Measurements from ENCODE around the gene FNIP2. TPM values are rescaled to one million over a fixed set of nuclear protein-coding genes. Genes with fewer than 3 reads are reported as not detected.

The FNIP2 gene
- total and polyA plus RNA-seq, 4 donors: 8.8 to 88.7 (median 23.5) TPM

GRCh38 chr4:158845311-158846041 is 76.7 kb downstream of the FNIP2 start:
- H3K27ac ChIP-seq (ENCODE audit: low read depth in 1 of 2, low read length in 2 of 2): no peak overlapping the region
- H3K4me1 ChIP-seq (ENCODE audit: control insufficient read depth in 4 of 4, insufficient read depth in 4 of 4, low read length in 3 of 4): peaks cover 4 to 17% (median 15%) of the 10 kb centered on the region in 4 donors
- no peaks in the 10 kb centered on the region for H3K9me3 ChIP-seq (ENCODE audit: control insufficient read depth in 4 of 4, low read length in 3 of 4)
- DNase-seq (ENCODE audit: low spot score): no peak
- TF ChIP-seq SP1 (IDR thresholded peaks at IDR 0.05) (no peak), RAD21 (IDR thresholded peaks at IDR 0.05) (peak in 1 of 2 donors; percentile 17), EGR1 (IDR thresholded peaks at IDR 0.05; ENCODE audit: low read depth in 2 of 2) (no peak)
- 81% methylated on average over 4 of the region's 4 CpGs for WGBS
- peaks cover 2 to 11% (median 5%) of the 10 kb centered on the region in 4 donors for H3K36me3 ChIP-seq (ENCODE audit: control insufficient read depth in 4 of 4, insufficient read depth in 3 of 4, low read depth in 1 of 4, low read length in 3 of 4)
- no peak overlapping the region for H3K4me3 ChIP-seq (ENCODE audit: low read depth in 1 of 3, low read length in 3 of 3)
- no peaks in the 10 kb centered on the region for H3K27me3 ChIP-seq (ENCODE audit: control insufficient read depth in 4 of 4, insufficient read depth in 4 of 4, low read length in 3 of 4)
- no peak overlapping the region for H3K9ac ChIP-seq (ENCODE audit: low read depth in 1 of 2, low read length in 2 of 2)

DNA sequence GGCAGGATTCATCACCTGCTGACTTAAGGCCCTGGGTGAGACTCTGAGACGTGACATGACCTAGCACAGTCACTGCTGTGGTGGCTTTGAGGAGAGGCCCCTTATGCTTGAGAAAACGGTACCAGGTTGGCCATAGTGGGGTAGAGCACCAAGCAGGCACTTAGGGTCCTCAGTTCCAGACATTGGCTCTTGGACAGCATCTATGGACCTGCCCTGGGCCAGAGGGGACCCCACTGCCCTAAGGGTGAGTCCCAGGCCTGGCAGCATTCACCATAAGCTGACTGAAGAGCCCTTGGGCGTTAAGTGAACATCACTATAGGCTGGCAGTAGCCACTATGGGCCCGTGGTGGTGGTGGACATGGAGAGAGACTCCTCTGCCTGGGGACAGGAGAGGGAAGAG is 78.7 kb downstream of the FNIP2 start:
- Histone ChIP-seq H3K36me3 (ENCODE audit: control insufficient read depth in 4 of 4, insufficient read depth in 3 of 4, low read depth in 1 of 4, low read length in 3 of 4) (peaks cover 3 to 15% (median 4%) of the 10 kb centered on the region in 4 donors), H3K9me3 (ENCODE audit: control insufficient read depth in 4 of 4, low read length in 3 of 4) (no peaks in the 10 kb centered on the region), H3K4me1 (ENCODE audit: control insufficient read depth in 4 of 4, insufficient read depth in 4 of 4, low read length in 3 of 4) (peaks cover 0 to 17% (median 15%) of the 10 kb centered on the region in 4 donors), H3K27ac (ENCODE audit: low read depth in 1 of 2, low read length in 2 of 2) (no peak overlapping the region), H3K9ac (ENCODE audit: low read depth in 1 of 2, low read length in 2 of 2) (no peak overlapping the region), H3K27me3 (ENCODE audit: control insufficient read depth in 4 of 4, insufficient read depth in 4 of 4, low read length in 3 of 4) (no peaks in the 10 kb centered on the region), H3K4me3 (ENCODE audit: low read depth in 1 of 3, low read length in 3 of 3) (no peak overlapping the region)
- no peak for TF ChIP-seq NR2F2 (IDR thresholded peaks at IDR 0.05)
- TF ChIP-seq SP1 (IDR thresholded peaks at IDR 0.05): no peak
- TF ChIP-seq RAD21 (IDR thresholded peaks at IDR 0.05): no peak
- TF ChIP-seq RXRA (IDR thresholded peaks at IDR 0.05): no peak
- TF ChIP-seq HNF4G (IDR thresholded peaks at IDR 0.05): no peak
- TF ChIP-seq, protein P1, sequence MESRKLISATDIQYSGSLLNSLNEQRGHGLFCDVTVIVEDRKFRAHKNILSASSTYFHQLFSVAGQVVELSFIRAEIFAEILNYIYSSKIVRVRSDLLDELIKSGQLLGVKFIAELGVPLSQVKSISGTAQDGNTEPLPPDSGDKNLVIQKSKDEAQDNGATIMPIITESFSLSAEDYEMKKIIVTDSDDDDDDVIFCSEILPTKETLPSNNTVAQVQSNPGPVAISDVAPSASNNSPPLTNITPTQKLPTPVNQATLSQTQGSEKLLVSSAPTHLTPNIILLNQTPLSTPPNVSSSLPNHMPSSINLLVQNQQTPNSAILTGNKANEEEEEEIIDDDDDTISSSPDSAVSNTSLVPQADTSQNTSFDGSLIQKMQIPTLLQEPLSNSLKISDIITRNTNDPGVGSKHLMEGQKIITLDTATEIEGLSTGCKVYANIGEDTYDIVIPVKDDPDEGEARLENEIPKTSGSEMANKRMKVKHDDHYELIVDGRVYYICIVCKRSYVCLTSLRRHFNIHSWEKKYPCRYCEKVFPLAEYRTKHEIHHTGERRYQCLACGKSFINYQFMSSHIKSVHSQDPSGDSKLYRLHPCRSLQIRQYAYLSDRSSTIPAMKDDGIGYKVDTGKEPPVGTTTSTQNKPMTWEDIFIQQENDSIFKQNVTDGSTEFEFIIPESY (IDR thresholded peaks at IDR 0.05): no peak
- TF ChIP-seq, protein P2, sequence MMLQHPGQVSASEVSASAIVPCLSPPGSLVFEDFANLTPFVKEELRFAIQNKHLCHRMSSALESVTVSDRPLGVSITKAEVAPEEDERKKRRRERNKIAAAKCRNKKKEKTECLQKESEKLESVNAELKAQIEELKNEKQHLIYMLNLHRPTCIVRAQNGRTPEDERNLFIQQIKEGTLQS (IDR thresholded peaks at IDR 0.05): no peak
- TF ChIP-seq, protein P3, sequence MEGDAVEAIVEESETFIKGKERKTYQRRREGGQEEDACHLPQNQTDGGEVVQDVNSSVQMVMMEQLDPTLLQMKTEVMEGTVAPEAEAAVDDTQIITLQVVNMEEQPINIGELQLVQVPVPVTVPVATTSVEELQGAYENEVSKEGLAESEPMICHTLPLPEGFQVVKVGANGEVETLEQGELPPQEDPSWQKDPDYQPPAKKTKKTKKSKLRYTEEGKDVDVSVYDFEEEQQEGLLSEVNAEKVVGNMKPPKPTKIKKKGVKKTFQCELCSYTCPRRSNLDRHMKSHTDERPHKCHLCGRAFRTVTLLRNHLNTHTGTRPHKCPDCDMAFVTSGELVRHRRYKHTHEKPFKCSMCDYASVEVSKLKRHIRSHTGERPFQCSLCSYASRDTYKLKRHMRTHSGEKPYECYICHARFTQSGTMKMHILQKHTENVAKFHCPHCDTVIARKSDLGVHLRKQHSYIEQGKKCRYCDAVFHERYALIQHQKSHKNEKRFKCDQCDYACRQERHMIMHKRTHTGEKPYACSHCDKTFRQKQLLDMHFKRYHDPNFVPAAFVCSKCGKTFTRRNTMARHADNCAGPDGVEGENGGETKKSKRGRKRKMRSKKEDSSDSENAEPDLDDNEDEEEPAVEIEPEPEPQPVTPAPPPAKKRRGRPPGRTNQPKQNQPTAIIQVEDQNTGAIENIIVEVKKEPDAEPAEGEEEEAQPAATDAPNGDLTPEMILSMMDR (IDR thresholded peaks at IDR 0.05; ENCODE audit: low read depth, low read length, missing input control): no peak
- 95% methylated on average over 4 of the region's 4 CpGs for WGBS
- no peak for DNase-seq (ENCODE audit: low spot score)

DNA sequence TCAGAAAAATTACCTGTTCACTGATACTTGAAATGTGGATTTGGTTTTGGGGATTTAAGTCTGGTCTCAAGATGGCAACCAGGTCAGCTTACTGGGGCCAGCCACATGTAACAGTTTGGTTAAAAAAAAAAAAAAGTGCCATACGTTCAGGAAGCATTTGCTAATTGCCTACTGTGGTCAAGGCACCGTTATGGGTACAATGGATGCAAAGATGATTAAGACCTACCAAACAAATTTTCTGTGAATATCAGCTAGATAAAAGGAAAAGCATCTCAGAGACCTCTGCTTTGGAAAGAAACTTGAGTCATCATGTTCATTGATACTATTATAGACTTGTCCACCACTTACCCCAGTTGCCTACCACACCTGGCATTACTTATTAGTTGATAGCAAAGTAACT is 80.9 kb downstream of the FNIP2 start:
- Histone ChIP-seq H3K36me3 (ENCODE audit: control insufficient read depth in 4 of 4, insufficient read depth in 3 of 4, low read depth in 1 of 4, low read length in 3 of 4) (peaks cover under 1 to 17% (median 3%) of the 10 kb centered on the region in 4 donors), H3K27me3 (ENCODE audit: control insufficient read depth in 4 of 4, insufficient read depth in 4 of 4, low read length in 3 of 4) (no peaks in the 10 kb centered on the region), H3K4me1 (ENCODE audit: control insufficient read depth in 4 of 4, insufficient read depth in 4 of 4, low read length in 3 of 4) (peaks cover 0 to 13% (median 9%) of the 10 kb centered on the region in 4 donors), H3K9ac (ENCODE audit: low read depth in 1 of 2, low read length in 2 of 2) (no peak overlapping the region), H3K4me3 (ENCODE audit: low read depth in 1 of 3, low read length in 3 of 3) (no peak overlapping the region), H3K27ac (ENCODE audit: low read depth in 1 of 2, low read length in 2 of 2) (no peak overlapping the region), H3K9me3 (ENCODE audit: control insufficient read depth in 4 of 4, low read length in 3 of 4) (no peaks in the 10 kb centered on the region)
- TF ChIP-seq, protein P4, sequence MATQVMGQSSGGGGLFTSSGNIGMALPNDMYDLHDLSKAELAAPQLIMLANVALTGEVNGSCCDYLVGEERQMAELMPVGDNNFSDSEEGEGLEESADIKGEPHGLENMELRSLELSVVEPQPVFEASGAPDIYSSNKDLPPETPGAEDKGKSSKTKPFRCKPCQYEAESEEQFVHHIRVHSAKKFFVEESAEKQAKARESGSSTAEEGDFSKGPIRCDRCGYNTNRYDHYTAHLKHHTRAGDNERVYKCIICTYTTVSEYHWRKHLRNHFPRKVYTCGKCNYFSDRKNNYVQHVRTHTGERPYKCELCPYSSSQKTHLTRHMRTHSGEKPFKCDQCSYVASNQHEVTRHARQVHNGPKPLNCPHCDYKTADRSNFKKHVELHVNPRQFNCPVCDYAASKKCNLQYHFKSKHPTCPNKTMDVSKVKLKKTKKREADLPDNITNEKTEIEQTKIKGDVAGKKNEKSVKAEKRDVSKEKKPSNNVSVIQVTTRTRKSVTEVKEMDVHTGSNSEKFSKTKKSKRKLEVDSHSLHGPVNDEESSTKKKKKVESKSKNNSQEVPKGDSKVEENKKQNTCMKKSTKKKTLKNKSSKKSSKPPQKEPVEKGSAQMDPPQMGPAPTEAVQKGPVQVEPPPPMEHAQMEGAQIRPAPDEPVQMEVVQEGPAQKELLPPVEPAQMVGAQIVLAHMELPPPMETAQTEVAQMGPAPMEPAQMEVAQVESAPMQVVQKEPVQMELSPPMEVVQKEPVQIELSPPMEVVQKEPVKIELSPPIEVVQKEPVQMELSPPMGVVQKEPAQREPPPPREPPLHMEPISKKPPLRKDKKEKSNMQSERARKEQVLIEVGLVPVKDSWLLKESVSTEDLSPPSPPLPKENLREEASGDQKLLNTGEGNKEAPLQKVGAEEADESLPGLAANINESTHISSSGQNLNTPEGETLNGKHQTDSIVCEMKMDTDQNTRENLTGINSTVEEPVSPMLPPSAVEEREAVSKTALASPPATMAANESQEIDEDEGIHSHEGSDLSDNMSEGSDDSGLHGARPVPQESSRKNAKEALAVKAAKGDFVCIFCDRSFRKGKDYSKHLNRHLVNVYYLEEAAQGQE (IDR thresholded peaks at IDR 0.05): no peak
- TF ChIP-seq EGR1 (IDR thresholded peaks at IDR 0.05; ENCODE audit: low read depth in 2 of 2): no peak
- WGBS: 84% methylated on average over 2 of the region's 2 CpGs
- no peak for DNase-seq (ENCODE audit: low spot score)

All from liver (tissue), 9 donors.